Activated T-cell treated with anti-CD3 and anti-CD28 coated beads, Interleukin-2, amount 50 U/mL, for 24 hours (primary cell): Measurements from ENCODE around the gene GPR50.

Experiments used
- DNase-seq: peaks from one replicate; pipeline ENCODE4 v3.0.0-alpha.2; 2020
- H3K27ac Mint-ChIP-seq: 2 replicates; pipeline ENCODE4 v1.8.0; 2020; ENCODE audit warnings: mild to moderate bottlenecking, mixed read lengths
- H3K27me3 Mint-ChIP-seq: 2 replicates; pipeline ENCODE4 v1.8.0; 2020; ENCODE audit warnings: mixed read lengths
- H3K36me3 Mint-ChIP-seq: 2 replicates; pipeline ENCODE4 v1.8.0; 2020; ENCODE audit warnings: low read depth, mixed read lengths
- H3K4me1 Mint-ChIP-seq: 2 replicates; pipeline ENCODE4 v1.8.0; 2020; ENCODE audit warnings: low read depth, mixed read lengths
- H3K4me3 Mint-ChIP-seq: 2 replicates; pipeline ENCODE4 v1.8.0; 2020; ENCODE audit warnings: mild to moderate bottlenecking, moderate library complexity, mixed read lengths
- H3K9me3 Mint-ChIP-seq: 2 replicates; pipeline ENCODE4 v1.8.0; 2020; ENCODE audit warnings: mixed read lengths

The GPR50 gene

GRCh38 chrX:151176231-151176750, at the start of gene GPR50:
Gene GPR50 (plus strand): TSS chrX:151176584. CDS start chrX:151176722, 138 bp downstream.
- Mint-ChIP-seq H3K4me1 (peaks cover 9% of the 10 kb centered on the region), H3K27me3 (peaks cover 84% of the 10 kb centered on the region)

GRCh38 chrX:151132531-151132930, 43.9 kb upstream of the GPR50 start:
- no peak for DNase-seq
- Mint-ChIP-seq H3K4me3 (no peak overlapping the region), H3K27me3 (peaks cover 19% of the 10 kb centered on the region), H3K9me3 (no peaks in the 10 kb centered on the region), H3K27ac (no peak overlapping the region), H3K4me1 (no peaks in the 10 kb centered on the region), H3K36me3 (no peaks in the 10 kb centered on the region)

More at GRCh38 chrX:151176231-151176750, at the start of gene GPR50:
- Mint-ChIP-seq H3K4me3 (peak within 1 kb of the TSS; percentile 8), H3K9me3 (no peaks in the 10 kb centered on the region), H3K36me3 (no peaks in the 10 kb centered on the region), H3K27ac (no peak within 1 kb of the TSS)
- no peak for DNase-seq

GRCh38 chrX:151151665-151152267, 24.6 kb upstream of the GPR50 start:
- peak; percentile 45 for DNase-seq
- Mint-ChIP-seq H3K9me3 (no peaks in the 10 kb centered on the region), H3K27me3 (peaks cover 66% of the 10 kb centered on the region), H3K4me1 (no peaks in the 10 kb centered on the region), H3K36me3 (no peaks in the 10 kb centered on the region), H3K4me3 (no peak overlapping the region), H3K27ac (no peak overlapping the region)

- no peaks in the 10 kb centered on the region for H3K9me3 Mint-ChIP-seq
- H3K27ac Mint-ChIP-seq, result no peak overlapping the region
- H3K4me1 Mint-ChIP-seq, result no peaks in the 10 kb centered on the region
- no peak for DNase-seq
- no peak overlapping the region for H3K4me3 Mint-ChIP-seq
- no peaks in the 10 kb centered on the region for H3K36me3 Mint-ChIP-seq
- H3K27me3 Mint-ChIP-seq, result peaks cover 57% of the 10 kb centered on the region
These were observed 23.3 kb upstream of the GPR50 start for GRCh38 chrX:151153086-151153485.

GRCh38 chrX:151153667-151154066, 22.7 kb upstream of the GPR50 start:
- no peak for DNase-seq
- H3K36me3 Mint-ChIP-seq, result no peaks in the 10 kb centered on the region
- H3K9me3 Mint-ChIP-seq, result no peaks in the 10 kb centered on the region
- H3K27ac Mint-ChIP-seq, result no peak overlapping the region
- H3K4me3 Mint-ChIP-seq, result no peak overlapping the region
- H3K4me1 Mint-ChIP-seq, result no peaks in the 10 kb centered on the region
- peaks cover 55% of the 10 kb centered on the region for H3K27me3 Mint-ChIP-seq

- Mint-ChIP-seq H3K27me3 (peaks cover 48% of the 10 kb centered on the region), H3K4me1 (no peaks in the 10 kb centered on the region), H3K9me3 (no peaks in the 10 kb centered on the region), H3K36me3 (no peaks in the 10 kb centered on the region), H3K4me3 (no peak overlapping the region), H3K27ac (no peak overlapping the region)
- no peak for DNase-seq
These were observed 21.1 kb upstream of the GPR50 start for GRCh38 chrX:151155234-151155633.

GRCh38 chrX:151161690-151162089, 14.7 kb upstream of the GPR50 start:
- DNase-seq, result no peak
- H3K4me3 Mint-ChIP-seq, result no peak overlapping the region
- no peaks in the 10 kb centered on the region for H3K36me3 Mint-ChIP-seq
- H3K27ac Mint-ChIP-seq, result no peak overlapping the region
- no peaks in the 10 kb centered on the region for H3K4me1 Mint-ChIP-seq
- no peaks in the 10 kb centered on the region for H3K9me3 Mint-ChIP-seq
- H3K27me3 Mint-ChIP-seq, result peaks cover 39% of the 10 kb centered on the region

GRCh38 chrX:151167791-151168345, 8.5 kb upstream of the GPR50 start:
- Mint-ChIP-seq H3K4me1 (no peaks in the 10 kb centered on the region), H3K4me3 (no peak overlapping the region), H3K27me3 (peaks cover 46% of the 10 kb centered on the region), H3K36me3 (no peaks in the 10 kb centered on the region), H3K9me3 (no peaks in the 10 kb centered on the region), H3K27ac (no peak overlapping the region)
- DNase-seq, result no peak

- Mint-ChIP-seq H3K36me3 (no peaks in the 10 kb centered on the region), H3K4me3 (no peak overlapping the region), H3K9me3 (no peaks in the 10 kb centered on the region), H3K27ac (no peak overlapping the region), H3K4me1 (no peaks in the 10 kb centered on the region), H3K27me3 (peaks cover 45% of the 10 kb centered on the region)
- DNase-seq, result no peak
These were observed 6.6 kb upstream of the GPR50 start for GRCh38 chrX:151169783-151170182.

GRCh38 chrX:151174581-151175282, 1.7 kb upstream of the GPR50 start:
- no peaks in the 10 kb centered on the region for H3K36me3 Mint-ChIP-seq
- peaks cover 9% of the 10 kb centered on the region for H3K4me1 Mint-ChIP-seq
- H3K4me3 Mint-ChIP-seq, result no peak overlapping the region
- H3K9me3 Mint-ChIP-seq, result no peaks in the 10 kb centered on the region
- H3K27me3 Mint-ChIP-seq, result peaks cover 76% of the 10 kb centered on the region
- no peak for DNase-seq
- H3K27ac Mint-ChIP-seq, result no peak overlapping the region

- no peak overlapping the region for H3K27ac Mint-ChIP-seq
- no peak for DNase-seq
- H3K4me3 Mint-ChIP-seq, result no peak overlapping the region
- peaks cover 81% of the 10 kb centered on the region for H3K27me3 Mint-ChIP-seq
- H3K36me3 Mint-ChIP-seq, result no peaks in the 10 kb centered on the region
- H3K9me3 Mint-ChIP-seq, result no peaks in the 10 kb centered on the region
- H3K4me1 Mint-ChIP-seq, result peaks cover 9% of the 10 kb centered on the region
These were observed 911 bp upstream of the GPR50 start for GRCh38 chrX:151175283-151176062.

- Mint-ChIP-seq H3K9me3 (no peaks in the 10 kb centered on the region), H3K36me3 (no peaks in the 10 kb centered on the region), H3K27ac (no peak overlapping the region), H3K4me1 (peaks cover 9% of the 10 kb centered on the region), H3K27me3 (peaks cover 82% of the 10 kb centered on the region), H3K4me3 (peak overlapping the region; percentile 8)
- no peak for DNase-seq
These were observed 1.0 kb downstream of the GPR50 start for GRCh38 chrX:151177141-151178027.

- Mint-ChIP-seq H3K4me1 (peaks cover 9% of the 10 kb centered on the region), H3K36me3 (no peaks in the 10 kb centered on the region), H3K27ac (no peak overlapping the region), H3K9me3 (no peaks in the 10 kb centered on the region), H3K27me3 (peaks cover 90% of the 10 kb centered on the region), H3K4me3 (no peak overlapping the region)
- no peak for DNase-seq
These were observed 2.4 kb downstream of the GPR50 start for GRCh38 chrX:151178746-151179145.

GRCh38 chrX:151180400-151180799, 4.0 kb downstream of the GPR50 start:
- Mint-ChIP-seq H3K27ac (no peak overlapping the region), H3K9me3 (no peaks in the 10 kb centered on the region), H3K36me3 (no peaks in the 10 kb centered on the region), H3K4me3 (no peak overlapping the region), H3K4me1 (peaks cover 12% of the 10 kb centered on the region), H3K27me3 (peaks cover 82% of the 10 kb centered on the region)
- DNase-seq, result no peak
